IMR-90 (cell line): ENCODE results near the gene RIIAD1. TPM values are rescaled to one million over a fixed set of nuclear protein-coding genes. Genes with fewer than 3 reads are reported as not detected.

ENCODE experiments used
- ATAC-seq: fragments of 200-7000 bp; cut with Tn5 transposase; 2 replicates; pipeline ENCODE4 v1.9.1; 2020; ENCODE audit warnings: low read depth, mild to moderate bottlenecking, moderate library complexity
- BruUV-seq: library from RNA; stranded (reverse); fragments of 400-500 nt; replicated peaks from 2 replicates; lab custom pipeline; 2021; lab: Mats Ljungman, UMichigan
- CTCF ChIA-PET: fragments of 300-600 bp; formaldehyde crosslinking; extraction: SDS; loops from one replicate; lab custom pipeline; 2021; ENCODE audit warnings: antibody characterized with exemption; lab: Yijun Ruan, JAX
- POLR2A ChIA-PET: fragments of 300-600 bp; sonication (Branson Sonifier 250); formaldehyde crosslinking; loops from one replicate; lab custom pipeline; 2022; ENCODE audit warnings: antibody characterized with exemption; ENCODE audit not compliant: unreplicated experiment; lab: Charles Lee
- DNase-seq: peaks from one replicate; pipeline ENCODE4 v3.0.0; 2013
- H2AFZ ChIP-seq: replicated peaks from 2 replicates; pipeline ENCODE3; 2013; ENCODE audit warnings: low read length, mild to moderate bottlenecking; ENCODE audit not compliant: poor library complexity
- H2AK5ac ChIP-seq: 2 replicates; pipeline ENCODE4 v1.6.1; 2013; ENCODE audit warnings: low read depth, low read length, inconsistent platforms
- H2AK9ac ChIP-seq: replicated peaks from 2 replicates; pipeline ENCODE3; 2013; ENCODE audit warnings: mild to moderate bottlenecking, low read depth, low read length, moderate library complexity; ENCODE audit not compliant: poor library complexity
- H2BK120ac ChIP-seq: 2 replicates; pipeline ENCODE4 v1.6.1; 2013; ENCODE audit warnings: low read depth, low read length, inconsistent platforms
- H2BK15ac ChIP-seq: 3 replicates; pipeline ENCODE4 v1.6.1; 2013; ENCODE audit warnings: low read depth, low read length, inconsistent platforms
- H2BK20ac ChIP-seq: 2 replicates; pipeline ENCODE4 v1.6.1; 2013; ENCODE audit warnings: low read depth, mild to moderate bottlenecking, inconsistent platforms, low read length, moderate library complexity
- H2BK5ac ChIP-seq: 2 replicates; pipeline ENCODE4 v1.6.1; 2013; ENCODE audit warnings: mild to moderate bottlenecking, low read depth, low read length, inconsistent platforms; ENCODE audit not compliant: poor library complexity, severe bottlenecking
- H3K14ac ChIP-seq: replicated peaks from 2 replicates; pipeline ENCODE4 v1.6.1; 2013; ENCODE audit warnings: low read depth, low read length, inconsistent platforms
- H3K18ac ChIP-seq: 2 replicates; pipeline ENCODE4 v1.6.1; 2013; ENCODE audit warnings: low read depth, low read length, control low read depth
- H3K23ac ChIP-seq: 2 replicates; pipeline ENCODE4 v1.6.1; 2013; ENCODE audit warnings: low read depth, low read length, inconsistent platforms
- H3K27ac ChIP-seq: 2 replicates; pipeline ENCODE4 v1.5.1; 2013; ENCODE audit warnings: mild to moderate bottlenecking, control low read depth, low read length; ENCODE audit not compliant: insufficient read depth
- H3K27me3 ChIP-seq: 2 replicates; pipeline ENCODE4 v1.6.1; 2013; ENCODE audit warnings: low read length; ENCODE audit not compliant: control insufficient read depth, insufficient read depth
- H3K36me3 ChIP-seq: 2 replicates; pipeline ENCODE4 v1.6.1; 2013; ENCODE audit warnings: low read length, mixed read lengths; ENCODE audit not compliant: control insufficient read depth, insufficient read depth
- H3K4ac ChIP-seq: 2 replicates; pipeline ENCODE4 v1.6.1; 2013; ENCODE audit warnings: low read depth, low read length, inconsistent platforms
- H3K4me1 ChIP-seq: 2 replicates; pipeline ENCODE4 v1.6.1; 2013; ENCODE audit warnings: low read length, mixed read lengths; ENCODE audit not compliant: control insufficient read depth, insufficient read depth
- H3K4me2 ChIP-seq: 2 replicates; pipeline ENCODE4 v1.6.1; 2013; ENCODE audit warnings: low read depth, mild to moderate bottlenecking, control low read depth, low read length, moderate library complexity
- H3K4me3 ChIP-seq: 2 replicates; pipeline ENCODE4 v1.5.1; 2013; ENCODE audit warnings: low read depth, mild to moderate bottlenecking, control low read depth, low read length, moderate library complexity; ENCODE audit not compliant: insufficient read depth
- H3K56ac ChIP-seq: 2 replicates; pipeline ENCODE4 v1.6.1; 2013; ENCODE audit warnings: low read length, inconsistent platforms; ENCODE audit not compliant: insufficient read depth; ENCODE audit errors: extremely low read depth
- H3K79me1 ChIP-seq, 2 experiments: 2 replicates each; pipeline ENCODE4 v1.6.1; 2013; ENCODE audit warnings: low read length in 2 of 2, inconsistent platforms in 1 of 2, low read depth in 1 of 2
- H3K9ac ChIP-seq: 2 replicates; pipeline ENCODE4 v1.6.1; 2013; ENCODE audit warnings: low read depth, low read length, control low read depth
- H3K9me1 ChIP-seq: 2 replicates; pipeline ENCODE4 v1.6.1; 2013; ENCODE audit warnings: low read length, inconsistent platforms; ENCODE audit not compliant: insufficient read depth
- H3K9me3 ChIP-seq: 2 replicates; pipeline ENCODE4 v1.6.1; 2013; ENCODE audit warnings: low read length; ENCODE audit not compliant: control insufficient read depth, insufficient read depth
- H4K20me1 ChIP-seq: 2 replicates; pipeline ENCODE4 v1.6.1; 2013; ENCODE audit warnings: low read length, inconsistent platforms; ENCODE audit not compliant: insufficient read depth
- H4K5ac ChIP-seq: 2 replicates; pipeline ENCODE4 v1.6.1; 2013; ENCODE audit warnings: mild to moderate bottlenecking, low read depth, low read length, control low read depth
- H4K8ac ChIP-seq, 2 experiments: 2 replicates each; pipeline ENCODE4 v1.6.1; 2013; ENCODE audit warnings: low read depth in 2 of 2, low read length in 2 of 2, control low read depth in 1 of 2, inconsistent platforms in 1 of 2
- H4K91ac ChIP-seq: 2 replicates; pipeline ENCODE4 v1.6.1; 2013; ENCODE audit warnings: low read depth, low read length, inconsistent platforms; ENCODE audit not compliant: insufficient read depth
- BHLHE40 ChIP-seq: fragments of 150-350 bp; IDR thresholded peaks from 2 replicates; pipeline ENCODE4 v1.6.1; 2016; ENCODE audit warnings: mild to moderate bottlenecking, low read depth, low read length
- CEBPB ChIP-seq: IDR thresholded peaks from 2 replicates; pipeline ENCODE4 v1.6.1; 2012; ENCODE audit warnings: low read depth, low read length, improper control_type of control experiment
- CHD1 ChIP-seq: IDR thresholded peaks from 2 replicates; pipeline ENCODE4 v1.6.1; 2012; ENCODE audit warnings: low read depth, low read length, improper control_type of control experiment
- FOS ChIP-seq: fragments of 150-350 bp; IDR thresholded peaks from 2 replicates; pipeline ENCODE4 v1.6.1; 2016; ENCODE audit warnings: low read depth, low read length
- POLR2A ChIP-seq: IDR thresholded peaks from 2 replicates; pipeline ENCODE4 v1.6.1; 2012; ENCODE audit warnings: mild to moderate bottlenecking, low read depth, low read length
- RFX5 ChIP-seq: IDR thresholded peaks from 2 replicates; pipeline ENCODE4 v1.8.0; 2012; ENCODE audit warnings: low read depth, mild to moderate bottlenecking, low read length, moderate library complexity
- SMC3 ChIP-seq: fragments of 150-350 bp; IDR thresholded peaks from 2 replicates; pipeline ENCODE4 v1.6.1; 2016; ENCODE audit warnings: low read depth, mild to moderate bottlenecking, antibody characterized with exemption, low read length, moderate library complexity
- WGBS, 2 experiments: methylation state at CpG; one replicate each; pipeline versions ENCODE4 v1.1.5 to v1.1.7; 2013; ENCODE audit warnings: missing lambda C conversion rate in 2 of 2; ENCODE audit not compliant: insufficient read length in 1 of 2; ENCODE audit errors: extremely low coverage in 2 of 2; 5-methylcytosine and 5-hydroxymethylcytosine counted together
- dilution Hi-C: fragments of 300-500 bp; cut with HindIII; formaldehyde crosslinking; loops from one replicate; pipeline ENCODE4 v1.14.3; 2018; ENCODE audit warnings: low sequenced_read_pairs; ENCODE audit not compliant: unreplicated experiment
- in situ Hi-C: fragments of 300-500 bp; cut with MboI; formaldehyde crosslinking; loops from 3 replicates; pipeline ENCODE4 v1.14.3; 2019; ENCODE audit warnings: low sequenced_read_pairs, inconsistent platforms, mixed read lengths
- intact Hi-C: fragments of 100-400 bp; cut with micrococcal nuclease; formaldehyde crosslinking; loops from 2 replicates; pipeline ENCODE4 v1.10.0; 2022
- polyA plus RNA-seq, 3 experiments: library from polyadenylated mRNA; depleted of rRNA; stranded (reverse); fragments of >200 nt; gene quantifications; 2 replicates each; pipeline ENCODE4 v1.2.3, GENCODE V29; 2012; ENCODE audit warnings: low replicate concordance in 1 of 3
- total RNA-seq: library from RNA; depleted of rRNA; stranded (reverse); fragments of >200 nt; gene quantifications from 2 replicates; pipeline ENCODE4 v1.2.3, GENCODE V29; 2012
- TF ChIP-seq, protein P1 (sequence below): fragments of 150-350 bp; IDR thresholded peaks from 2 replicates; pipeline ENCODE4 v1.6.1; 2016; ENCODE audit warnings: low read depth, mild to moderate bottlenecking, low read length, moderate library complexity, borderline replicate concordance
- TF ChIP-seq, protein P2 (sequence below): fragments of 150-350 bp; IDR thresholded peaks from 2 replicates; pipeline ENCODE4 v1.6.1; 2017; ENCODE audit warnings: mild to moderate bottlenecking, antibody characterized with exemption, low read length, low read depth

The RIIAD1 gene
- total and polyA plus RNA-seq, 2 of the 4 experiments (the other 2 are of a cell fraction): not detected

DNA sequence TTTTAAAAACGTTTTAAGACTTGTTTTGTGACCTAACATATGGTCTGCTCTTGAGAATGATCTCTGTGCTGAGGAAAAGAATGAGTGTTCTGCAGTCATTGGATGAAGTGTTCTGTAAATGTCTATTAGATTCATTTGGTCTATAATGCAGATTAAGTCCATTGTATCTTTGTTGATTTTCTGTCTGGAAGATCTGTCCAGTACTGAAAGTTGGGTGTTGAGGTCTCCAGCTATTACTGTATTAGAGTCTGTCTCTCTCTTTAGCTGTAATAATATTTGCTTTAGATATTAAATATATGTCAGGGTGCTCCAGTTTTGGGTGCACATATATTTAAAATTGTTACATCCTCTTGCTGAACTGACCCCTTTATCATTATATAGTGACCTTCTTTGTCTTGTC, 47.9 kb upstream of the RIIAD1 start:
- Histone ChIP-seq H3K18ac (no peak overlapping the region), H2AK5ac (no peak overlapping the region), H3K79me1 (peaks cover 3 to 5% of the 10 kb centered on the region in 2 experiments; a peak in 1 of 4 replicates), H4K8ac (no peak overlapping the region), H3K27ac (no peak overlapping the region), H2AFZ (no peak overlapping the region), H2BK120ac (no peak overlapping the region), H2BK20ac (no peak overlapping the region), H3K4me2 (no peak overlapping the region), H2BK5ac (no peak overlapping the region), H4K5ac (no peak overlapping the region), H4K91ac (no peak overlapping the region), H3K4me1 (no peaks in the 10 kb centered on the region), H3K36me3 (peaks cover 8% of the 10 kb centered on the region), H3K9ac (no peak overlapping the region), H3K9me1 (no peaks in the 10 kb centered on the region), H3K56ac (no peak overlapping the region), H3K14ac (no peak overlapping the region), H3K4ac (no peak overlapping the region), H3K9me3 (peaks cover 2% of the 10 kb centered on the region; the same call in 1 of the 2 replicates), H2BK15ac (no peak overlapping the region), H3K27me3 (no peaks in the 10 kb centered on the region), H3K4me3 (no peak overlapping the region), H3K23ac (no peak overlapping the region), H2AK9ac (no peak overlapping the region), H4K20me1 (no peaks in the 10 kb centered on the region)
- in situ Hi-C loops (no loop called here), intact Hi-C loops (no loop called here), dilution Hi-C loops (no loop called here)
- CTCF ChIA-PET: no interaction called here
- DNase-seq (no peak), ATAC-seq (no peak)
- POLR2A ChIA-PET: no interaction called here
- WGBS, 2 experiments: no CpG with 5 or more reads among the region's 1 CpG
- BruUV-seq: no TSS peak
- TF ChIP-seq CEBPB (no peak), RFX5 (no peak), FOS (no peak), POLR2A (no peak), BHLHE40 (no peak), CHD1 (no peak), SMC3 (no peak)
- TF ChIP-seq, protein P1, sequence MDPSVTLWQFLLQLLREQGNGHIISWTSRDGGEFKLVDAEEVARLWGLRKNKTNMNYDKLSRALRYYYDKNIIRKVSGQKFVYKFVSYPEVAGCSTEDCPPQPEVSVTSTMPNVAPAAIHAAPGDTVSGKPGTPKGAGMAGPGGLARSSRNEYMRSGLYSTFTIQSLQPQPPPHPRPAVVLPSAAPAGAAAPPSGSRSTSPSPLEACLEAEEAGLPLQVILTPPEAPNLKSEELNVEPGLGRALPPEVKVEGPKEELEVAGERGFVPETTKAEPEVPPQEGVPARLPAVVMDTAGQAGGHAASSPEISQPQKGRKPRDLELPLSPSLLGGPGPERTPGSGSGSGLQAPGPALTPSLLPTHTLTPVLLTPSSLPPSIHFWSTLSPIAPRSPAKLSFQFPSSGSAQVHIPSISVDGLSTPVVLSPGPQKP: no peak
- TF ChIP-seq, protein P2, sequence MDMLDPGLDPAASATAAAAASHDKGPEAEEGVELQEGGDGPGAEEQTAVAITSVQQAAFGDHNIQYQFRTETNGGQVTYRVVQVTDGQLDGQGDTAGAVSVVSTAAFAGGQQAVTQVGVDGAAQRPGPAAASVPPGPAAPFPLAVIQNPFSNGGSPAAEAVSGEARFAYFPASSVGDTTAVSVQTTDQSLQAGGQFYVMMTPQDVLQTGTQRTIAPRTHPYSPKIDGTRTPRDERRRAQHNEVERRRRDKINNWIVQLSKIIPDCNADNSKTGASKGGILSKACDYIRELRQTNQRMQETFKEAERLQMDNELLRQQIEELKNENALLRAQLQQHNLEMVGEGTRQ: no peak
